SU-DHL-6 (cell line): ENCODE measurements around the gene EZH2.

Source experiments
- EZH2phosphoT487 ChIP-seq: fragments of 200-600 bp; sonication (generic), shearing (Covaris generic); conservative IDR thresholded peaks from 2 replicates; pipeline ENCODE4 v1.6.1; 2018; ENCODE audit warnings: mild to moderate bottlenecking, antibody characterized with exemption, low read length, moderate library complexity, mixed read lengths
- TF ChIP-seq, protein P1 (sequence below): fragments of 200-600 bp; sonication (generic); IDR thresholded peaks from one replicate; pipeline ENCODE4 v1.5.1; 2017; ENCODE audit warnings: antibody characterized with exemption, mild to moderate bottlenecking, low read length, moderate library complexity; ENCODE audit not compliant: insufficient read depth, poor library complexity, severe bottlenecking

DNA sequence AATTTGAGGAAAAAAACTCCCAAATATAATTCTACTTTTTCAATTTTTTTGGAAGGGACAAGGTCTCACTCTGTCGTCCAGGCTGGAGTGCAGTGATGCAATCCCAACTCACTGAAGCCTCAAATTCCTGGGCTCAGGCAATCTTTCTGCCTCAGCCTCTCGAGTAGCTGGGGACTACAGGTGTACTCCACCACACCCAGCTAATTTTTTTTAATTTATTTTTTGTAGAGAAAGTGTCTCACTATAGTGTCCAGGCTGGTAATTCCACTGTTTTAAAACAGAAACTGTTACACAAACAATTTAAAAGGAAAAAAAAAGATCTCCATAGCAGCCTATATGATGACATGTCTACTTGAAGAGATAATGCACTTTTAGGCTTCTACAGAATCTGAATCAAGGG lies 25.6 kb downstream of the EZH2 start:
- TF ChIP-seq, protein P1, sequence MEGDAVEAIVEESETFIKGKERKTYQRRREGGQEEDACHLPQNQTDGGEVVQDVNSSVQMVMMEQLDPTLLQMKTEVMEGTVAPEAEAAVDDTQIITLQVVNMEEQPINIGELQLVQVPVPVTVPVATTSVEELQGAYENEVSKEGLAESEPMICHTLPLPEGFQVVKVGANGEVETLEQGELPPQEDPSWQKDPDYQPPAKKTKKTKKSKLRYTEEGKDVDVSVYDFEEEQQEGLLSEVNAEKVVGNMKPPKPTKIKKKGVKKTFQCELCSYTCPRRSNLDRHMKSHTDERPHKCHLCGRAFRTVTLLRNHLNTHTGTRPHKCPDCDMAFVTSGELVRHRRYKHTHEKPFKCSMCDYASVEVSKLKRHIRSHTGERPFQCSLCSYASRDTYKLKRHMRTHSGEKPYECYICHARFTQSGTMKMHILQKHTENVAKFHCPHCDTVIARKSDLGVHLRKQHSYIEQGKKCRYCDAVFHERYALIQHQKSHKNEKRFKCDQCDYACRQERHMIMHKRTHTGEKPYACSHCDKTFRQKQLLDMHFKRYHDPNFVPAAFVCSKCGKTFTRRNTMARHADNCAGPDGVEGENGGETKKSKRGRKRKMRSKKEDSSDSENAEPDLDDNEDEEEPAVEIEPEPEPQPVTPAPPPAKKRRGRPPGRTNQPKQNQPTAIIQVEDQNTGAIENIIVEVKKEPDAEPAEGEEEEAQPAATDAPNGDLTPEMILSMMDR, result no peak
- TF ChIP-seq EZH2phosphoT487, result no peak
